Measurements from ENCODE around the gene APBB1IP.

- no peak for TF ChIP-seq ZNF140 (tag by site-specific recombination; IDR thresholded peaks at IDR 0.05)
- TF ChIP-seq ZNF580 (tag by site-specific recombination; IDR thresholded peaks at IDR 0.05): no peak
- no peak for TF ChIP-seq CTCF (tag by site-specific recombination; IDR thresholded peaks at IDR 0.05)
- TF ChIP-seq ZFP3 (tag by site-specific recombination; IDR thresholded peaks at IDR 0.05; ENCODE audit: low read depth): no peak
- no peak for TF ChIP-seq REST (tag by site-specific recombination; IDR thresholded peaks at IDR 0.05)
- no peak for TF ChIP-seq ZFP37 (tag by site-specific recombination; IDR thresholded peaks at IDR 0.05)
- TF ChIP-seq ZNF132 (tag by site-specific recombination; IDR thresholded peaks at IDR 0.05; ENCODE audit: borderline replicate concordance): no peak
- TF ChIP-seq AEBP2 (tag by site-specific recombination; IDR thresholded peaks at IDR 0.05; ENCODE audit: borderline replicate concordance): no peak
These were observed 75.0 kb downstream of the APBB1IP start for GRCh38 chr10:26513101-26513500.

All from HEK293 (cell line).